ENCODE measurements around the gene MAP2K5.

DNA sequence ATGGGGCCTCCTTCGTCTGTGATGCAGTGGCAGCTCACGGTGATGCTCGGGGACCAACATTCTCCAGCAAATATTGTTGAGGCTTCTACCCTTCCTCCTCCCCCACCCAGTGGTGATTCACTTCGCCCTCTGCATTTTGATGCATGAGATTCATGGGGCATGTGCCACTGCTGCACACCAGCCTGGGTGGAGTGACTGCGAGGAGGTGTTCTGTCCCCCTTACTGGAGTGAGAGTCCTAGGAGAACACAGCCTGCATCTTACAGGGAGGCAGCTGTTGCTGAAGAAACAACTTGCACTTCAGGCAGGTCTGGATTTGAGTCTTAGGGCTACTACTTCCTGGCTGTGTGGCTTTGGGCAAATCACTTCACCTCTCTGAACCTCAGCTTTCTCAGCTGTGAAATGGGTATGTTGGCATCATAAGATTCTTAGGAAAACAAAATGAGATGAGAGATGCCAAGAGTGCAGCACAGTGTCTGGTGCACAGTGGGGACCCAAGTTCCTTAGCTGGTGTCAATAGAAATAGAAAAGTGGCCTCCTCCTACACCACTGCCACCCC is 272.6 kb downstream of the MAP2K5 start:
- TF ChIP-seq, protein P1, sequence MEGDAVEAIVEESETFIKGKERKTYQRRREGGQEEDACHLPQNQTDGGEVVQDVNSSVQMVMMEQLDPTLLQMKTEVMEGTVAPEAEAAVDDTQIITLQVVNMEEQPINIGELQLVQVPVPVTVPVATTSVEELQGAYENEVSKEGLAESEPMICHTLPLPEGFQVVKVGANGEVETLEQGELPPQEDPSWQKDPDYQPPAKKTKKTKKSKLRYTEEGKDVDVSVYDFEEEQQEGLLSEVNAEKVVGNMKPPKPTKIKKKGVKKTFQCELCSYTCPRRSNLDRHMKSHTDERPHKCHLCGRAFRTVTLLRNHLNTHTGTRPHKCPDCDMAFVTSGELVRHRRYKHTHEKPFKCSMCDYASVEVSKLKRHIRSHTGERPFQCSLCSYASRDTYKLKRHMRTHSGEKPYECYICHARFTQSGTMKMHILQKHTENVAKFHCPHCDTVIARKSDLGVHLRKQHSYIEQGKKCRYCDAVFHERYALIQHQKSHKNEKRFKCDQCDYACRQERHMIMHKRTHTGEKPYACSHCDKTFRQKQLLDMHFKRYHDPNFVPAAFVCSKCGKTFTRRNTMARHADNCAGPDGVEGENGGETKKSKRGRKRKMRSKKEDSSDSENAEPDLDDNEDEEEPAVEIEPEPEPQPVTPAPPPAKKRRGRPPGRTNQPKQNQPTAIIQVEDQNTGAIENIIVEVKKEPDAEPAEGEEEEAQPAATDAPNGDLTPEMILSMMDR (IDR thresholded peaks at IDR 0.05; ENCODE audit: low read length) = no peak
- no peak for TF ChIP-seq EZH2 (IDR thresholded peaks at IDR 0.05; ENCODE audit: borderline replicate concordance, low read length)

Data from OCI-LY1 (cell line).